HepG2 (cell line): ENCODE data around the gene TMEM127. TPM values are rescaled to one million over a fixed set of nuclear protein-coding genes. Genes with fewer than 3 reads are reported as not detected.

Source experiments
- CEBPZ ChIP-seq: IDR thresholded peaks from 2 replicates; pipeline ENCODE4 v1.6.1; 2012; ENCODE audit warnings: low read length, improper control_type of control experiment
- CHCHD3 ChIP-seq: sonication (generic); formaldehyde crosslinking; IDR thresholded peaks from 2 replicates; pipeline ENCODE4 v1.8.0; 2022; ENCODE audit warnings: mild to moderate bottlenecking, missing genetic modification reagents, moderate library complexity
- MED8 ChIP-seq: sonication (generic); formaldehyde crosslinking; IDR thresholded peaks from 2 replicates; pipeline ENCODE4 v1.8.1; 2023; ENCODE audit warnings: mild to moderate bottlenecking, missing genetic modification reagents; ENCODE audit not compliant: insufficient replicate concordance
- NCOR1 ChIP-seq: fragments of 200-600 bp; sonication (generic); IDR thresholded peaks from 2 replicates; pipeline ENCODE4 v1.7.0; 2017; ENCODE audit warnings: antibody characterized with exemption, low read length, borderline replicate concordance
- PAWR ChIP-seq: sonication (generic); formaldehyde crosslinking; IDR thresholded peaks from 2 replicates; pipeline ENCODE4 v1.4.0; 2020; ENCODE audit warnings: missing genetic modification reagents, mild to moderate bottlenecking, borderline replicate concordance
- REST ChIP-seq, 2 experiments: IDR thresholded peaks; 2 replicates each; pipeline ENCODE4 v1.6.1; 2011 to 2012; ENCODE audit warnings: low read length in 2 of 2, borderline replicate concordance in 1 of 2, low read depth in 1 of 2, mild to moderate bottlenecking in 1 of 2, moderate library complexity in 1 of 2
- SNAI1 ChIP-seq: sonication (generic); formaldehyde crosslinking; IDR thresholded peaks from 2 replicates; pipeline ENCODE4 v1.5.0; 2020; ENCODE audit warnings: mild to moderate bottlenecking, missing genetic modification reagents, borderline replicate concordance
- TCF7 ChIP-seq: sonication (generic); IDR thresholded peaks from 2 replicates; pipeline ENCODE4 v1.6.1; 2016; ENCODE audit warnings: antibody characterized with exemption, low read depth
- THAP11 ChIP-seq: IDR thresholded peaks from 2 replicates; pipeline ENCODE4 v1.6.1; 2016; ENCODE audit warnings: missing biosample characterization, missing genetic modification reagents
- ZFX ChIP-seq: sonication (generic); formaldehyde crosslinking; IDR thresholded peaks from 2 replicates; pipeline ENCODE4 v1.4.0; 2020; ENCODE audit warnings: mild to moderate bottlenecking, low read depth, missing genetic modification reagents, moderate library complexity
- ZNF121 ChIP-seq: sonication (generic); formaldehyde crosslinking; IDR thresholded peaks from 2 replicates; pipeline ENCODE4 v1.5.0; 2020; ENCODE audit warnings: mild to moderate bottlenecking, missing genetic modification reagents
- ZNF124 ChIP-seq: sonication (generic); formaldehyde crosslinking; IDR thresholded peaks from 2 replicates; pipeline ENCODE4 v1.4.0; 2020; ENCODE audit warnings: missing genetic modification reagents
- ZNF788 ChIP-seq: sonication (generic); formaldehyde crosslinking; IDR thresholded peaks from 2 replicates; pipeline ENCODE4 v1.5.0; 2020; ENCODE audit warnings: mild to moderate bottlenecking, missing genetic modification reagents, borderline replicate concordance
- ZNF800 ChIP-seq: sonication (generic); formaldehyde crosslinking; IDR thresholded peaks from 2 replicates; pipeline ENCODE4 v1.4.0; 2020; ENCODE audit warnings: missing genetic modification reagents
- ZSCAN21 ChIP-seq: sonication (generic); formaldehyde crosslinking; IDR thresholded peaks from 2 replicates; pipeline ENCODE4 v1.8.0; 2022; ENCODE audit warnings: mild to moderate bottlenecking, missing genetic modification reagents, moderate library complexity, borderline replicate concordance
- polyA plus RNA-seq, 8 experiments: library from polyadenylated mRNA; depleted of rRNA in 3 of 8; stranded (reverse) in 7 of 8; unstranded in 1 of 8; fragments of >200 nt; fragmentation: Illumina TruSeq in 4 of 8; extraction: Trizol in 4 of 8; gene quantifications; 2 replicates each; pipeline versions ENCODE4 v1.2.1 to v1.2.3, GENCODE V29; 2011 to 2016; ENCODE audit warnings: low read depth in 4 of 8, missing spikeins in 1 of 8, mixed read lengths in 1 of 8; ENCODE audit not compliant: insufficient read depth in 1 of 8
- total RNA-seq, 5 experiments: library from RNA; depleted of rRNA; stranded (reverse); fragments of >200 nt; fragmentation: Illumina TruSeq; extraction: Trizol; gene quantifications; 2 replicates each; pipeline ENCODE4 v1.2.3, GENCODE V29; 2016; ENCODE audit warnings: low read depth in 1 of 5

TMEM127 gene
- total and polyA plus RNA-seq, 2 of the 13 experiments (the other 11 are each of a cell fraction or from before 2014, with no cell fraction given): 21.5 to 33.9 TPM

GRCh38 chr2:96261328-96262003 lies 4.3 kb downstream of the TMEM127 start (continued):
- TF ChIP-seq ZFX (CRISPR knock-in tag) (0 out of 2 replicates have a peak, but pooled peaks have one; percentile 30), ZNF124 (0 out of 2 replicates have a peak, but pooled peaks have one; percentile 52), THAP11 (CRISPR knock-in tag) (peak; percentile 80), ZNF788 (CRISPR knock-in tag) (peak; percentile 39; the same call in 1 of the 2 replicates), REST (IDR thresholded peaks at IDR 0.05; ENCODE audit: borderline replicate concordance in 1 of 2, low read depth in 1 of 2, low read length in 2 of 2) (no peak), NCOR1 (peak; percentile 82), SNAI1 (CRISPR knock-in tag) (no peak), CHCHD3 (no peak), ZNF800 (CRISPR knock-in tag) (0 out of 2 replicates have a peak, but pooled peaks have one; percentile 57), PAWR (CRISPR knock-in tag) (0 out of 2 replicates have a peak, but pooled peaks have one; percentile 55), MED8 (no peak), ZNF121 (CRISPR knock-in tag) (peak; percentile 59; the same call in 1 of the 2 replicates), CEBPZ (no peak), ZSCAN21 (CRISPR knock-in tag) (0 out of 2 replicates have a peak, but pooled peaks have one; percentile 48), TCF7 (peak; percentile 57; the same call in 1 of the 2 replicates)
